ENCODE measurements around the gene GYG2. TPM values are rescaled to one million over a fixed set of nuclear protein-coding genes. Genes with fewer than 3 reads are reported as not detected.
"Not testable (repeated sequence)": the region's sequence is repeated elsewhere in the genome, so short reads cannot be mapped to it uniquely, and the experiment has no call there.

The GYG2 gene
- total RNA-seq, 3 donors from 2014 or later = 23.1 to 84.7 (median 40.6) TPM

DNA sequence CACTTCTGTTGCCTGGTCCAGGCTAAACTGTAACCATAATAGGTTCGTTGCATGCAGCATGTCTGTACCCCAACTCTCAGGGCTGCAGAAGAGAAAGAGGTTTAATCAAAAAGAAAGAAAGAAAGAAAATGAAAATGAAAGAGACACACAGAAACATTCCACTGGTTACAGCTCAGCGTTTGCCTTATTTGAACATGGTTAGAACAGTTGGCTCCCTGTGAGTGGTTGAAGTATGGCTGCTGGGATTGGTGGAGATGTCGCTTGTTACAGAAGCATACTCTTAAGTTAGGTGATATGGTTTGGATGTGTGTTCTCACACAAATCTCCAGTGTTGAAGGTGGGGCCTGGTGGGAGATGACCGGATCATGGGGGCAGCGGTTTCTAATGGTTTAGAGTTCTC lies 64.1 kb downstream of the GYG2 start:
- no peaks in the 10 kb centered on the region for H3K36me3 ChIP-seq
- no peak for DNase-seq (ENCODE audit: low spot score in 2 of 2)
- no peaks in the 10 kb centered on the region for H3K9me3 ChIP-seq
- no peak overlapping the region for H3K27ac ChIP-seq
- H3K4me3 ChIP-seq = no peak overlapping the region
- TF ChIP-seq, protein P1, sequence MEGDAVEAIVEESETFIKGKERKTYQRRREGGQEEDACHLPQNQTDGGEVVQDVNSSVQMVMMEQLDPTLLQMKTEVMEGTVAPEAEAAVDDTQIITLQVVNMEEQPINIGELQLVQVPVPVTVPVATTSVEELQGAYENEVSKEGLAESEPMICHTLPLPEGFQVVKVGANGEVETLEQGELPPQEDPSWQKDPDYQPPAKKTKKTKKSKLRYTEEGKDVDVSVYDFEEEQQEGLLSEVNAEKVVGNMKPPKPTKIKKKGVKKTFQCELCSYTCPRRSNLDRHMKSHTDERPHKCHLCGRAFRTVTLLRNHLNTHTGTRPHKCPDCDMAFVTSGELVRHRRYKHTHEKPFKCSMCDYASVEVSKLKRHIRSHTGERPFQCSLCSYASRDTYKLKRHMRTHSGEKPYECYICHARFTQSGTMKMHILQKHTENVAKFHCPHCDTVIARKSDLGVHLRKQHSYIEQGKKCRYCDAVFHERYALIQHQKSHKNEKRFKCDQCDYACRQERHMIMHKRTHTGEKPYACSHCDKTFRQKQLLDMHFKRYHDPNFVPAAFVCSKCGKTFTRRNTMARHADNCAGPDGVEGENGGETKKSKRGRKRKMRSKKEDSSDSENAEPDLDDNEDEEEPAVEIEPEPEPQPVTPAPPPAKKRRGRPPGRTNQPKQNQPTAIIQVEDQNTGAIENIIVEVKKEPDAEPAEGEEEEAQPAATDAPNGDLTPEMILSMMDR (IDR thresholded peaks at IDR 0.05) = no peak
- TF ChIP-seq POLR2AphosphoS5 (IDR thresholded peaks at IDR 0.05) = no peak
- TF ChIP-seq POLR2A (IDR thresholded peaks at IDR 0.05) = no peak
- H3K4me1 ChIP-seq = no peaks in the 10 kb centered on the region
- intact Hi-C loops (cut with DNase I; ENCODE audit: low total_unique reads) = no loop called here
- H3K27me3 ChIP-seq = no peaks in the 10 kb centered on the region

DNA sequence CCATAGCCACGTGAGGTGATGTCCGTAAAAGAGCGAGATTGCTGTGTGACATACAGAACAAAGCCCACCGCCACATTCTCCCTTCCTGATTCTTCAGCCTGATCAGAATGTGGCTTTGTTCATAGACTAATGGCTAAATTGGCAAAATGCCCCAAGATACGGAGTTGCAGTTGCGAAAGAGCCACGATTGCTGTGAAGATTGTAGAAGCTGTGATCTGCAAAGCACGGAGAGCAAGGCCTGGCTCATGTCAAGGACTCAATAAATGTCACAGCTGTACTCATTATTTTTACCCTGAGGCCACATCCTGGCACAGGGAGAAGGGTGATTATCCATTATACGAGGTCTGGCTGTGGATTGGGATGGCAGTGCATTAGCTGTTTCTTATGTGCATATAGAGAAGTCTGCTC lies 66.2 kb downstream of the GYG2 start:
- no peaks in the 10 kb centered on the region for H3K27me3 ChIP-seq
- H3K27ac ChIP-seq = no peak overlapping the region
- no peak for DNase-seq (ENCODE audit: low spot score in 2 of 2)
- H3K36me3 ChIP-seq = no peaks in the 10 kb centered on the region
- TF ChIP-seq POLR2A (IDR thresholded peaks at IDR 0.05) (no peak), POLR2AphosphoS5 (IDR thresholded peaks at IDR 0.05) (no peak)
- TF ChIP-seq, protein P1 (IDR thresholded peaks at IDR 0.05) = no peak
- H3K4me1 ChIP-seq = no peaks in the 10 kb centered on the region
- H3K4me3 ChIP-seq = no peak overlapping the region
- intact Hi-C loops (cut with DNase I; ENCODE audit: low total_unique reads) = no loop called here
- H3K9me3 ChIP-seq = no peaks in the 10 kb centered on the region

DNA sequence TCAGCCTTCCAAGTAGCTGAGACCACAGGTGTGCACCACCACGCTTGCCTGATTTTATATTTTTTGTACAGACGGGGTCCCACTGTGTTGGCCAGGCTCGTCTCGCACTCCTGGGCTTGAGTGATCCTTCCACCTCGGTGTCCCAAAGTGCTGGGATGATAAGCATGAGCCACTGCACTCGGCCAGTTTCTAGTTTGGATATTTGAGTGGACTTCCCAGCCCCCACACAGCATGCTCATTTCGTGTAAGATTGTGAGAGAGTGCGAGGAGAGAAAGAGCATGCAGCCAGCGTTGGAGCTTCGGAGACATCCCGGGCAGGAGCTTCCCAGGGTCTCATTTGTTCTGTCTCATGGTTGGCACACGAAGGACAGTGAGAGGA lies 68.6 kb downstream of the GYG2 start:
- peaks cover 0 to 4% of the 10 kb centered on the region in 2 donors for H3K9me3 ChIP-seq
- H3K27me3 ChIP-seq = no peaks in the 10 kb centered on the region
- no peak for DNase-seq (ENCODE audit: low spot score in 2 of 2)
- no peak for TF ChIP-seq POLR2A (IDR thresholded peaks at IDR 0.05)
- TF ChIP-seq, protein P1 (IDR thresholded peaks at IDR 0.05) = no peak
- no peak for TF ChIP-seq POLR2AphosphoS5 (IDR thresholded peaks at IDR 0.05)
- peak overlapping the region in 1 of 3 donors; percentile 22 for H3K4me3 ChIP-seq
- H3K4me1 ChIP-seq = no peaks in the 10 kb centered on the region
- H3K27ac ChIP-seq = peak overlapping the region in 1 of 2 donors; percentile 8
- intact Hi-C loops (cut with DNase I; ENCODE audit: low total_unique reads) = no loop called here
- H3K36me3 ChIP-seq = no peaks in the 10 kb centered on the region

DNA sequence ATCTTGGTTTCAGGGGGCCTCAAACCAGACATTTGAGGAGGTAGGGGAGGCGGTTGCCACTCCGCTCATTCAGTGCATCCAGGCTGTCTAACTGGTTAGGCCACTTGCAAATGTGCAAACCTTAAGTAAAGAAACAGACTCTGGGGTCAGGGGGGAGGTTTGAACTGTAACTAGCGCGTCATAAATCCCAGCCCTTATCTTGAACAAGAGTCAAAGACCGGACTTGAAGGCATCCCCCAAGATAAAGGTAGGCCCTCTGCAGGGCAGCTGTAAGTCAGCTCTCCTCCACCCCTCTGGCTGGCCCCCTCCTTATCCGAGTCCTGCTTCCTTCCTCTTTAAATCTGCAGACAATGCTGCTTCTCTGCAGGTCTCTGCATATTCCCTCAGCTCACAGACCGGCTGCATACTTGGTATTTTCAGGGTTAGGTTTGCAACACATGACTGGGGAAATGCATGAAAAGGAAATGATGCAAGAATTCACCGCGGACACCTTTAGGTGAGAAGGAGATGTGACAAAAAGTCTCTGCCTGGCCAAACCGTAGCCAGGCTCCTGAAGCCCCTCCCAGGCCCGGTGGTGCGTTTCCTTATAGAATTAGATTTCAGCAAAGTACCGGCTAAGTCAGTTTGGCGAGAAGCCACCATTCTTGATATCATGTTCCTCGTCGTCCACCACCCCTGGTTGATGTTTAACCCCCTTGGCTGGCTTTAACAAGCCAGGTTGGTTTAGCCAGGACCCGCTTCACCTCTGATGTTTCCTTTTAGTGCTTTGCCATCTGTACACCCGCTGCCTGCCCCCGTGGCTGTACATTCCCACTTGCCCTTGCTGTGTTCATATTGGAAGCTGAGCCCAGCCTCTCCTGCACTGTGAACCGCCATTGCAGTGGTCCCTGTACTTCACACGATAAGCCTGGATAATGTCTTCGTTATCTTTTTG lies 69.2 kb downstream of the GYG2 start:
- peak overlapping the region in 1 of 3 donors; percentile 22 for H3K4me3 ChIP-seq
- intact Hi-C loops (cut with DNase I; ENCODE audit: low total_unique reads); H3K27me3 ChIP-seq; H3K36me3 ChIP-seq; H3K4me1 ChIP-seq; H3K9me3 ChIP-seq: not testable (repeated sequence)
- H3K27ac ChIP-seq = peak overlapping the region; percentile 57 to 76
- peak in 1 of 2 donors; percentile 31 for DNase-seq (ENCODE audit: low spot score in 2 of 2)

DNA sequence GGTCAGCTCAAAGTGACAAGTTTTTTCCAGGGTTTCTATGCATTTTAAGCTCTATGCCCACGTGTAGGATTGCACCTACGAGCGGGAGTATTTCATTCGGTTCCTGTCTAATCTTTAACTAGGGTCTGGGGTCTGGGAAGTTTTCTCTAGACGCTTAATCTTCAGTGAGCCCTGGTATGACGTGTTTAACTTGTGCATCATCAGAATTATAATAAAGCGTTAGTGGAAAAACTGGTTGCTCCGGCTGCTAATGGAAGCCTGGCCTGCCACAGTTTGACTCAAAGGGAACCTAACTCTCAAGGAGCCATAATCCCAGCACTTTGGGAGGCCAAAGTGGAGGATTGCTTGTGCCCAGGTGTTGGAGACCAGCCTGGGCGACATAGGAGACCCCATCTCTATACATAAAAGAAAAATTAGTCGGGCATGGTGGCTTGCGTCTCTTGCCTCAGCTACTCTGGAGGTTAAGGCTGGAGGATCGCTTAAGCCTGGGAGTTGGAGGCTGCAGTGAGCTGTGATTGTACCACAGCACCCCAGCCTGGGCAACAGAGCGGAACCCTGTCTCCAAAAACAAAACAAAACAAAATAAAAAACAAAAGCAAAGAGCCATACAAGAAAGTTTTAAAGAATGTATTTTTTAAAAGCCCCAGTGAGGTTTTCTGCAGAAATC lies 70.2 kb downstream of the GYG2 start:
- TF ChIP-seq POLR2AphosphoS5 (IDR thresholded peaks at IDR 0.05) (no peak), POLR2A (IDR thresholded peaks at IDR 0.05) (no peak)
- TF ChIP-seq, protein P1 (IDR thresholded peaks at IDR 0.05) = no peak
- H3K27ac ChIP-seq = peak overlapping the region; percentile 57 to 76

More for the DNA sequence above, 70.2 kb downstream of the GYG2 start:
- Histone ChIP-seq H3K4me3 (no peak overlapping the region), H3K9me3 (peaks cover 7 to 11% of the 10 kb centered on the region in 2 donors), H3K27me3 (no peaks in the 10 kb centered on the region), H3K4me1 (no peaks in the 10 kb centered on the region), H3K36me3 (no peaks in the 10 kb centered on the region)
- DNase-seq (ENCODE audit: low spot score in 2 of 2) = peak in 1 of 2 donors; percentile 27
- intact Hi-C loops (cut with DNase I; ENCODE audit: low total_unique reads) = no loop called here

All from breast epithelium (tissue), 4 donors.